HG03064 (cell line): ENCODE data around the gene CNOT11.
A peak's percentile ranks its signal among the peaks of the same experiment; 100 is the strongest.

Experiments used
- ATAC-seq: cut with Tn5 transposase; IDR thresholded peaks from one replicate; pipeline ENCODE4 v1.9.1; 2021; ENCODE audit warnings: low read depth; ENCODE audit not compliant: unreplicated experiment

Gene CNOT11

DNA sequence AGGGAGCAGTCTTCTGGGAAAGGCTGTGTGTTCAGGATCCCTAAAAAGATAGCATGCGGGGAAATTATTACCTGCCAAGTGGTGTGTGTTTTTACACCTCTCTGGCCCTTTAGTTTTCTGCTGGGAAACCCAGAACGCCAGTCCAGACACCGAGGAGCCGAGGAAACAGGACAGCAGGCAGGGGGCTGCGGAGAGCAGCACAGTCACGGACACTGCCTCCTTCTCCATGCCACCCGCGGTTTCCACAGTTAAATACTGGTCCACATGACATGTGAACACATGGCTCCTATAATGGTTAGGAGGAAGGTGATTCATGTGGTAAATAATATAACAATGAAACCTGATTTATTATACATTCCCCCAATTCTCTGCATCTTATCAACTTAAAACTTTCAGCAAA, 20.4 kb downstream of the CNOT11 start:
- ATAC-seq, result no peak

DNA sequence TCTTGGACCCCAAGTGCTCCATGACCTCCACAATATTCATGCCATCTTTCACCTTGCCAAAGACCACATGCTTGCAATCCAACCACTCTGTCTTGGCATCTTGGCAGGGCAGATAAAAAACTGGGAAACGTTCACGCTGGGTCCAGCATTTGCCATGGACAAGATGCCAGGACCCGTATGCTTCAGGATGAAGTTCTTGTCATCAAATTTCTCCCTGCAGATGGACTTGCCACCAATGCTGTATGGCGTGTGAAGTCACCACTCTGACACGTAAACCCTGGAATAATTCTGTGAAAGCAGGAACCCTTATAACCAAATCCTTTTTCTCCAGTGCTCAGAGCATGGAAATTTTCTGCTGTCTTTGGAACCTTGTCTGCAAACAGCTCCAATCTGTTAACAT, 21.5 kb downstream of the CNOT11 start:
- ATAC-seq, result no peak

- no peak for ATAC-seq
These were observed 24.4 kb downstream of the CNOT11 start for GRCh38 chr2:101277111-101277510.

GRCh38 chr2:101278925-101279324, 26.2 kb downstream of the CNOT11 start:
- no peak for ATAC-seq

DNA sequence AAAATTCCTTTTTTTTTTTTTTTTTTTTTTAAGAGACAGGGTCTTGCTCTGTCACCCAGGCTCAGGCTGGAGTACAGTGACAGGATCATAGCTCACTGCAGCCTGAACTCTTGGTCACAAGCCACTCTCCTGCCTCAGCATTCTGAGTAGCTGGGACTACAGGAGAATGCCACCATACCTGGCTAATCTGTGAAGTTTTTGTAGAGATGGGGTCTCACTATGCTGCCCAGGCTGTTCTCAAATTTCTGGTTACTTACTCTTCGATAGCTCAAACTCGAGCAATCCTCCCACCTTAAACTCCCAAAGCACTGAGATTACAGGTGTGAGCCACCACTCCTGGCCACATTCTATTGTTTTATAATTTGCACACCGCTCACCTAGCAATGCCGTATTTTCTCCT, 28.8 kb downstream of the CNOT11 start:
- ATAC-seq, result no peak

DNA sequence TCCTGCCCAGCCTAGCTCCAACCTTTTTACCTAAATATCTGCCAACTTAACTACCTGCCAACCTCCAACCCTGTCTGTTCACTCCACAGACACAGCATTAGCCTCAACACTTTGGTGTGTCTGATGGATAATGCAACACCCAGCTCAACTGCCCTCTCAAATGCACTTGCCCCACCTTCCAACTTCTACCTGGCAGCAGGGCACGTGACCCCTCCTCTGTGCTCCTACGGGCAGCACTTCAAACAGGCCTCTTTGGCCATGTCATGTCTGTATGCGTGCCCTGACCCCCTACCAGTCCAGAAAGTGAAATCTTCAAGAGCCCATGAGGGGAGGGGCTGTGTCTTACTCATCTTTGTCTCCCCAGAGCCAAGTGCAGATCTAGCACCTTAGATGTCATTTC, 30.3 kb downstream of the CNOT11 start:
- ATAC-seq, result no peak

DNA sequence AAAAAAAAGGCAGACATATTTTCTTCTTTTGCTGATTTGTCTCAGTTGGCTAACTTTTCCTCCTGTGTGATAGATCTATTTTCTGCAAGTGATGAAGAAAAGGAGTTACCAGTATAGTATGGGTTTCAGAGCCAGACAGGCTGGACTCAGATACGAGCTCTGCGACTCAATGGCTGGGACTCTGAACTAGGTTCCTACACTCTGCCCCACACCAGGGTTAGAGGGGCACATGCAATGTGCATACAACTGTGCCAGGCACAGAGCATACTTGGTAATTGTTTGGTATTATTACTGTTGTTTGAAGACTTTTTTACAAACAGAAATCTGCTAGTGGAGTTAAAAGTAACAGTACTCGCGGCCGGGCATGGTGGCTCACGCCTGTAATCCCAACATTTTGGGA, 34.0 kb downstream of the CNOT11 start:
- no peak for ATAC-seq

DNA sequence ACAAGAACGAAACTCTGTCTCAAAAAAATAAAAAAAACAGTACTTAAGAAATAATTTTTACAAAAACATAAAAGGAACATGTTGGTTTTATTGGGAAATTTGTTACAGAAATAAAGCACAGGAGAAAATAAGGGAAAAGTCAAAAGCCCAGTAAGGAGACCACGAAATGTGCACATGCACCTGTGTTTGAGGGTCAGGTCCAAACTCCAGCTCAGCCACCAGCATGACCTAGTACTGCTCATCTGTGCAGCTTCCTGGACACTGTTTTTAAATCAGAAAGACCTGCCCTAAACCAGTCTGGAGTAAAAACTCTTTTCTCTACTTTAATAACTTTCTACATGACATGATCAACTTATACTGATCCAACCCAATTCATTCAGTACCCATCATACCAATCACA, 34.6 kb downstream of the CNOT11 start:
- no peak for ATAC-seq

- no peak for ATAC-seq
These were observed 38.0 kb downstream of the CNOT11 start for GRCh38 chr2:101290711-101291110.

- ATAC-seq, result peak; percentile 67
These were observed 39.3 kb downstream of the CNOT11 start for GRCh38 chr2:101291973-101292372.

DNA sequence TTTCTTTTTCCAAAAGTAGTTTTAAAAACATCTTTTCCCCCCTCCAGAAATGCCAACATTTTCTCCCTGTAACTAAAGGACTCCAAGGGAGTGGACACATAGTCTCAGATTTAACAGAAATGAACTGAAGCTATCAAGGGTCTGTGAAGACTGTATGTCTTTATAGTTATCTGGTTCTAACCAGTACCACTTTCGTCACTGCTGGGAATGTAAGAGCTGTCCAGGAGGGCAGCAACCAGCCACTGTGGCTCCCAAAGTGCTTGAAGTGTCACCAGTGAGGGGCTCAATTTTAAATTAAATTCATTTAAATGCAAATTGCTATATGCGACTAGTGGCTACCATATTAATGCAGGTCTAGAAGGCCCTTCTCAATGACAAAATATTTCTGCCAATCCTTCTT, 40.9 kb downstream of the CNOT11 start:
- ATAC-seq, result no peak

GRCh38 chr2:101294861-101295260, 42.2 kb downstream of the CNOT11 start:
- no peak for ATAC-seq

DNA sequence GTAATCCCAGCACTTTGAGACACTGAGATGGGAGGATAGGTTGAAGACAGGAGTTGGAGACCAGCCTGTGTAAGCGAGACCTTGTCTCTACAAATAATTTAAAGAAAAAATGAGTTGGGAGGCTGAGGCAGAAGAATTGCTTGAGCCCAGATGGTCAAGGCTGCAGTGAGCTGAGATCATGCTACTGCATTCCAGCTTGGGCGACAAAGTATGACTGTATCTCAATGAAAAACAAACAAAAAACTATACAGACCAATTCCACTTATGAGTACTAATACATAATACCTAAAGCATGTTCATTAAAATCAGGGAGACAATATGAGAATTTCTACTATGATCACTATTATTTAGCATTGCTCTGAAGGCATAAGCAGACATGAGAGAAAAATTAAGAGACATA, 43.2 kb downstream of the CNOT11 start:
- ATAC-seq, result no peak

- no peak for ATAC-seq
These were observed 43.7 kb downstream of the CNOT11 start for GRCh38 chr2:101296371-101296770.

- ATAC-seq, result no peak
These were observed 44.7 kb downstream of the CNOT11 start for GRCh38 chr2:101297383-101297782.

DNA sequence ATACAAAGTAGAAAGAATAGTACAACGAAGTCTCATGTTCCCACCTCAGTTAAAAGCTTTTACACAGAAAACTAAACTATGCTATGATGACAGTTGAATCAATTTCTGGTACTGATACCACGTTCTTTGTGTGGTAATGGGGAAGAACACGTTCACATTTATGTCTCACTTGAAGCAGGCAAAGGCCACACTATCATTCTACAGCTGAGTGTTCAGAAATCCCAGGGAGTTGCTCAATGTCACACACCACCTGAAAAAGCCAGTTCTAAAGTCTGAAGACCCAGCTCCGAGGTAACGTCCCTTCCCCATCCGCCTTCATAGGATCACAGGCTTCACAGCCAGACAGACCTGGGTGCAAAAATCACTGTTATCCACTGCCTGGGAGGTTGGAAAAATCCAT, 46.9 kb downstream of the CNOT11 start:
- ATAC-seq, result no peak

DNA sequence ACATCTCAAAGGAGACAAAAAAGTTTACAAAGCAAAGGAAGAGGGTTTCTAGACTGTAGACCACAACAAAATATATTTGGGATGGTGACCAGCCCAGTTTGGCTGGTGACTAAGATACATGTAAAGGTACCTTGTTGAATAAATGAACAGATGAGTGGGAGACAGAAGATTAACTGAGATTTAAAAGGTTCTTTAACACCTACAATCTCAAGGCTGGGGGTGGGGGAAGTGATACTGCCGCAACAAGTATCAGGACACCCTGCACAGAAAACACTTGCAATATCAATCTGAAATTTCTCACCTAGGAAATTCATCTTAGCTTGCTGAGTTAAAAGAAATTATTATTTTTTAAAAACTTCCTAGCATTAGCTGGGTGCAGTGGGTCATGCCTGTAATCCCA, 47.5 kb downstream of the CNOT11 start:
- ATAC-seq, result no peak

DNA sequence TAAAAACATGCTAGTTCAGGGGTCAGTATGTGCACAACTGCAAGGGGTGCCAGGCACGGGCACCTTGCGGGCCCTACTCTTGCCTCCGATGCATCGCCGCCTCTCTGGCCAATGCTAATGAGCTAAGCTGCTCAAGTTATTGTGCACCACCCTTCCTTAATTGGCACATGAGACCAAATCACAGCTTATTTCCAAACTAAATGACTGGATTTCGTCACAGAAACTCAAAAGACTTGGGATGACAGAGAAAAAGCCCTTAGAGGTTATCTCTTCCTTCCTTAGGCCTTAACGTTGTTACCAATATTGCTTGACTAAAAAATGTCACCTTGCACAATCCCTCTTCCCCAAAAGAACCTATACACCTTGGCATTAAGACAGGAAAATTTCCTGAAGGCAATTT, 48.1 kb downstream of the CNOT11 start:
- no peak for ATAC-seq

DNA sequence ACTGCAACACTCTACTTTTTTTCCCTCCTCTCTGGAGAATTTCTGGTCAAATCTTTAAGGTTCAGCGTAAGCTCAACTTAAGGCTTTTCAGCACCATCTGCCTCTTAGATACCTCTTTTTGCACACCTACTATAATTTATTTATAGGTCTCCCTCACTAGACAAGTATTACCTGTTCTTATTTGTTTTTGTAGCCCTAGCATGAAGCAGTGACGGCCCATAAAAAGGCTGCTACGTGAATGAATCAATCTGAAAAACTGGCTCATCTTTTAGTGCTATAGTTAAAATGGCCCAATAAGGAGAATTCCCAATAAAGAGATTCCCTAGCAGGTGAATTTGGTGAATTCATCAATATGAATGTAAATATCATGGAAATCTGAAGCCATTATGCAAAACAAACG, 49.3 kb downstream of the CNOT11 start:
- no peak for ATAC-seq

- ATAC-seq, result no peak
These were observed 51.0 kb downstream of the CNOT11 start for GRCh38 chr2:101303688-101304087.

- ATAC-seq, result no peak
These were observed 52.3 kb downstream of the CNOT11 start for GRCh38 chr2:101305035-101305434.

DNA sequence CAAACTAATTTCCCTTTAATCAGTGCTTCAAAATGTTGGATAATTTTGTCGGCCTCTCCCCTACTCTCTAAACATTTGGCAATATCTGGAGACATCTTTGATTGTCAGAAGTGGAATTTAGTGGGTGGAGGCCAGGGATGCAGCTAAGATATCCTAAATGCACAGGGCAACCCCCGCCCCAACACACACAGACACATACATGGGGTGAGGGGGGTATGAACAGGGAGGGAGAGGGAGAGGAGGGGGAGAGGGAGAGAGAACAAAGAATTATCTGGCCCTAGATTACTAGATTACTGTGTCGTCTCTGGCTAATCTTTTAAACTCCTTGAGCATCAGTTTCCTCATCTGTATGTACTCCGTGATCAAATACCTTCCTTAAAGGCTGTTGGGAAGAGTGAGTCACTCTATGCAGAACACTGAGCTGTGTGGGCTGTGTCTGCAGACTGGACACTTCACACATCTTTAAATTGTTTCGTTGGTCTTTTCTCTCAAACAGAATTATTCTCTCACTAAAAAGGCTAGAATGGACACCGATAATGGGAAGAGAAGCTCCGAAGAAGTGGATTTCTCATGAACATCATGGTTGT, 52.9 kb downstream of the CNOT11 start:
- ATAC-seq, result no peak

GRCh38 chr2:101306410-101306809, 53.7 kb downstream of the CNOT11 start:
- peak; percentile 1 for ATAC-seq
